HepG2 (cell line): ENCODE results near the gene RTEL1. TPM values are rescaled to one million over a fixed set of nuclear protein-coding genes. Genes with fewer than 3 reads are reported as not detected.

Experiments
- ATAC-seq: fragments of 200-7000 bp; cut with Tn5 transposase; 3 replicates; pipeline ENCODE4 v1.9.1; 2020; ENCODE audit warnings: mild to moderate bottlenecking, moderate library complexity
- BruUV-seq: library from RNA; stranded (reverse); fragments of 400-500 nt; replicated peaks from 2 replicates; lab custom pipeline; 2021; lab: Mats Ljungman, UMichigan
- CTCF ChIA-PET: fragments of 300-600 bp; formaldehyde crosslinking; extraction: SDS; loops from one replicate; lab custom pipeline; 2021; ENCODE audit warnings: low total read pairs, inconsistent platforms, low intra/inter-chr PET ratio; lab: Yijun Ruan, JAX
- POLR2A ChIA-PET: fragments of 350-600 bp; sonication (Branson Sonifier 250); formaldehyde crosslinking; loops from one replicate; lab custom pipeline; 2020; ENCODE audit warnings: antibody characterized with exemption, inconsistent platforms; lab: Yijun Ruan, JAX
- DNase-seq: peaks from one replicate; pipeline ENCODE4 v3.0.0-alpha.2; 2015; ENCODE audit warnings: low spot score
- FAIRE-seq: peaks from 3 replicates; lab custom pipeline; 2011; peaks lifted over from hg19 to GRCh38; lab: Jason Lieb, UNC
- H2AFZ ChIP-seq: one replicate; pipeline ENCODE4 v1.6.1; 2011; ENCODE audit warnings: low read length, inconsistent platforms
- H3K27ac ChIP-seq: fragments of 300-600 bp; 3 replicates; pipeline ENCODE4 v1.8.0; 2011; ENCODE audit warnings: mixed run types, mild to moderate bottlenecking, mixed read lengths, low read length, inconsistent platforms; ENCODE audit not compliant: insufficient read depth; ENCODE audit errors: extremely low read length
- H3K27me3 ChIP-seq, 2 experiments: fragments of 200-600 bp in 1 of 2; 2 replicates in 1 of 2; 3 replicates in 1 of 2; pipeline versions ENCODE4 v1.6.0 to v1.8.0; 2011; ENCODE audit warnings: low read length in 2 of 2, mild to moderate bottlenecking in 2 of 2, moderate library complexity in 2 of 2, inconsistent platforms in 1 of 2; ENCODE audit not compliant: insufficient read depth in 2 of 2, control insufficient read depth in 1 of 2
- H3K36me3 ChIP-seq, 2 experiments: fragments of 200-600 bp in 1 of 2; replicated peaks in 1 of 2; 2 replicates in 1 of 2; 3 replicates in 1 of 2; pipeline versions ENCODE4 v1.5.1 to v1.8.0; 2011; ENCODE audit warnings: low read length in 2 of 2, inconsistent platforms in 1 of 2; ENCODE audit not compliant: insufficient read depth in 2 of 2, control insufficient read depth in 1 of 2
- H3K4me1 ChIP-seq: 2 replicates; pipeline ENCODE4 v1.5.1; 2012; ENCODE audit warnings: low read length, inconsistent platforms; ENCODE audit not compliant: insufficient read depth
- H3K4me2 ChIP-seq: 2 replicates; pipeline ENCODE4 v1.6.0; 2011; ENCODE audit warnings: low read depth, low read length, inconsistent platforms
- H3K4me3 ChIP-seq, 3 experiments: fragments of 200-600 bp in 1 of 3; sonication (generic), shearing (Covaris generic) in 1 of 3; replicated peaks in 1 of 3; 2 replicates each; pipeline ENCODE4 v1.5.1; 2011 to 2016; ENCODE audit warnings: low read length in 3 of 3, inconsistent platforms in 2 of 3, low read depth in 2 of 3, mild to moderate bottlenecking in 2 of 3, control low read depth in 1 of 3, mixed read lengths in 1 of 3; ENCODE audit not compliant: insufficient read depth in 1 of 3
- H3K79me2 ChIP-seq: one replicate; pipeline ENCODE4 v1.6.1; 2011; ENCODE audit warnings: low read length, inconsistent platforms; ENCODE audit not compliant: insufficient read depth
- H3K9ac ChIP-seq: 2 replicates; pipeline ENCODE4 v1.6.0; 2011; ENCODE audit warnings: mild to moderate bottlenecking, low read depth, low read length, inconsistent platforms; ENCODE audit not compliant: insufficient read depth
- H3K9me3 ChIP-seq: 2 replicates; pipeline ENCODE4 v1.5.1; 2012; ENCODE audit warnings: mild to moderate bottlenecking, low read length
- H4K20me1 ChIP-seq: 2 replicates; pipeline ENCODE4 v1.6.0; 2011; ENCODE audit warnings: inconsistent platforms, mild to moderate bottlenecking, low read length, moderate library complexity; ENCODE audit not compliant: insufficient read depth
- HNRNPH1 ChIP-seq: fragments of 200-400 bp; formaldehyde crosslinking; optimal IDR thresholded peaks from 2 replicates; pipeline ENCODE3; 2017; ENCODE audit warnings: mild to moderate bottlenecking, low read depth, low read length
- IKZF5 ChIP-seq: IDR thresholded peaks from 2 replicates; pipeline ENCODE4 v1.6.1; 2018; ENCODE audit warnings: missing genetic modification reagents, mild to moderate bottlenecking, missing compliant biosample characterization
- KLF12 ChIP-seq: sonication (generic); formaldehyde crosslinking; IDR thresholded peaks from 2 replicates; pipeline ENCODE4 v1.4.0; 2020; ENCODE audit warnings: missing genetic modification reagents, borderline replicate concordance
- MEIS1 ChIP-seq: sonication (generic); formaldehyde crosslinking; IDR thresholded peaks from 2 replicates; pipeline ENCODE4 v1.9.0; 2021; ENCODE audit warnings: mild to moderate bottlenecking, missing genetic modification reagents, moderate library complexity, borderline replicate concordance
- POLR2A ChIP-seq, 2 experiments: IDR thresholded peaks; 2 replicates each; pipeline ENCODE4 v1.6.1; 2011; ENCODE audit warnings: low read depth in 2 of 2, low read length in 2 of 2, mild to moderate bottlenecking in 1 of 2, moderate library complexity in 1 of 2; ENCODE audit not compliant: insufficient read depth in 1 of 2
- SALL1 ChIP-seq: sonication (generic); formaldehyde crosslinking; IDR thresholded peaks from 2 replicates; pipeline ENCODE4 v1.8.0; 2022; ENCODE audit warnings: mild to moderate bottlenecking, missing genetic modification reagents
- SETDB1 ChIP-seq: sonication (generic); formaldehyde crosslinking; IDR thresholded peaks from 2 replicates; pipeline ENCODE4 v1.5.1; 2020; ENCODE audit warnings: missing genetic modification reagents, mild to moderate bottlenecking, borderline replicate concordance
- ZNF207 ChIP-seq: fragments of 450-650 bp; IDR thresholded peaks from 2 replicates; pipeline ENCODE4 v1.6.1; 2016; ENCODE audit warnings: antibody characterized with exemption, borderline replicate concordance
- ZNF326 ChIP-seq: sonication (generic); formaldehyde crosslinking; IDR thresholded peaks from 2 replicates; pipeline ENCODE4 v1.4.0; 2020; ENCODE audit warnings: missing genetic modification reagents, borderline replicate concordance
- ZNF431 ChIP-seq: sonication (generic); formaldehyde crosslinking; IDR thresholded peaks from 2 replicates; pipeline ENCODE4 v1.9.0; 2022; ENCODE audit warnings: missing genetic modification reagents, low read depth, mild to moderate bottlenecking, borderline replicate concordance
- ZNF496 ChIP-seq: sonication (generic); formaldehyde crosslinking; IDR thresholded peaks from 2 replicates; pipeline ENCODE4 v1.8.1; 2023; ENCODE audit warnings: mild to moderate bottlenecking, moderate library complexity, missing genetic modification reagents; ENCODE audit not compliant: insufficient replicate concordance
- ZNF556 ChIP-seq: sonication (generic); formaldehyde crosslinking; IDR thresholded peaks from 2 replicates; pipeline ENCODE4 v1.4.0; 2020; ENCODE audit warnings: mild to moderate bottlenecking, missing genetic modification reagents, borderline replicate concordance
- ZNF589 ChIP-seq: sonication (generic); formaldehyde crosslinking; conservative IDR thresholded peaks from 2 replicates; pipeline ENCODE4 v1.8.0; 2022; ENCODE audit warnings: mild to moderate bottlenecking, moderate library complexity, missing genetic modification reagents
- ZNF761 ChIP-seq: sonication (generic); formaldehyde crosslinking; conservative IDR thresholded peaks from 2 replicates; pipeline ENCODE4 v1.4.0; 2020; ENCODE audit warnings: mild to moderate bottlenecking, missing genetic modification reagents
- WGBS: methylation state at CpG from one replicate; pipeline ENCODE4 v1.1.6; 2017; ENCODE audit warnings: low lambda C conversion rate; 5-methylcytosine and 5-hydroxymethylcytosine counted together
- in situ Hi-C: cut with HindIII; loops from 2 replicates; pipeline ENCODE4 v1.10.0; 2017; ENCODE audit warnings: low pct_unique_long_range_greater_than_20kb; ENCODE audit not compliant: extremely low pct_ligation_motif_present
- intact Hi-C: fragments of 100-400 bp; cut with micrococcal nuclease; formaldehyde crosslinking; loops from one replicate; pipeline ENCODE4 v1.10.0; 2022; ENCODE audit not compliant: unreplicated experiment
- polyA plus RNA-seq, 8 experiments: library from polyadenylated mRNA; depleted of rRNA in 3 of 8; stranded (reverse) in 7 of 8; unstranded in 1 of 8; fragments of >200 nt; fragmentation: Illumina TruSeq in 4 of 8; extraction: Trizol in 4 of 8; gene quantifications; 2 replicates each; pipeline versions ENCODE4 v1.2.1 to v1.2.3, GENCODE V29; 2011 to 2016; ENCODE audit warnings: low read depth in 4 of 8, missing spikeins in 1 of 8, mixed read lengths in 1 of 8; ENCODE audit not compliant: insufficient read depth in 1 of 8
- total RNA-seq, 5 experiments: library from RNA; depleted of rRNA; stranded (reverse); fragments of >200 nt; fragmentation: Illumina TruSeq; extraction: Trizol; gene quantifications; 2 replicates each; pipeline ENCODE4 v1.2.3, GENCODE V29; 2016; ENCODE audit warnings: low read depth in 1 of 5
- TF ChIP-seq, protein P1 (sequence below): IDR thresholded peaks from 2 replicates; pipeline ENCODE4 v1.6.1; 2016; ENCODE audit warnings: low read depth, borderline replicate concordance
- TF ChIP-seq, protein P2 (sequence below): sonication (generic); formaldehyde crosslinking; IDR thresholded peaks from 2 replicates; pipeline ENCODE4 v1.5.0; 2020; ENCODE audit warnings: mild to moderate bottlenecking, missing genetic modification reagents
- TF ChIP-seq, protein P3 (sequence below): IDR thresholded peaks from 2 replicates; pipeline ENCODE4 v1.6.1; 2018; ENCODE audit warnings: missing genetic modification reagents

The RTEL1 gene
- total and polyA plus RNA-seq, 2 of the 13 experiments (the other 11 are each of a cell fraction or from before 2014, with no cell fraction given), result 21.8 to 36.4 TPM

DNA sequence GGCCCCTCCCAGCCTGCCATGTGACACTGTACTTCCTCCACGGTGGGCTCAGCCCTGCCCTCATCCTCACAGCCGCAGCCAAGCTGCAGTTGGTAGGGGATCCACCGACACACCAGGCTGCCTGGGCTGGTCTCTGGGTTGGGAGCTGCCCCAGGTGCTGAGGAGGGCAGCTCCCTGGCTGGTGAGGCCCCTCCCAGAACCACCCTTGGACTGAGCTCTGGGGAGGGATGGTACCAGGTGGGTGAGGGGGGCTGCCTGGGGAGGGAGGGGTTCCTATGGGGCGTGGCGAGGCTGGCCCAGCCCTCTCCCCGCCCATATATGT lies 38.2 kb downstream of the RTEL1 start:
- peaks cover 4% of the 10 kb centered on the region in 2 experiments; a peak in 4 of 5 replicates for H3K36me3 ChIP-seq
- peak overlapping the region; percentile 63 for H3K4me2 ChIP-seq
- WGBS, result 79% methylated on average over 5 of the region's 6 CpGs
- H3K4me3 ChIP-seq, result peak overlapping the region in 1 of 3 experiments; percentile 43; a peak in 1 of 6 replicates
- FAIRE-seq, result no peak
- no peak for DNase-seq
- no TSS peak for BruUV-seq
- peaks cover 21% of the 10 kb centered on the region for H3K4me1 ChIP-seq
- H4K20me1 ChIP-seq, result peaks cover 4% of the 10 kb centered on the region; the same call in 1 of the 2 replicates
- H3K27ac ChIP-seq, result no peak overlapping the region
- POLR2A ChIA-PET, result interaction anchor here (0.7 to 1.7 kb wide), 3 partner anchors 12 to 42 kb away, joined by 3 to 9 read pairs (median 3); partner anchors contain the start of genes ARFRP1 and ZGPAT
- CTCF ChIA-PET, result no interaction called here
- no peaks in the 10 kb centered on the region for H3K9me3 ChIP-seq
- H3K27me3 ChIP-seq, result no peaks in the 10 kb centered on the region
- H3K9ac ChIP-seq, result no peak overlapping the region; the same call in 1 of the 2 replicates
- peak; percentile 36 for ATAC-seq
- intact Hi-C loops, result no loop called here
- H2AFZ ChIP-seq, result no peak overlapping the region
- no peaks in the 10 kb centered on the region for H3K79me2 ChIP-seq
- in situ Hi-C loops, result no loop called here
- TF ChIP-seq KLF12 (CRISPR knock-in tag) (0 out of 2 replicates have a peak, but pooled peaks have one; percentile 5), ZNF431 (no peak; the same call in 1 of the 2 replicates), ZNF556 (CRISPR knock-in tag) (0 out of 2 replicates have a peak, but pooled peaks have one; percentile 38), HNRNPH1 (peak; percentile 25), MEIS1 (CRISPR knock-in tag) (no peak), POLR2A (IDR thresholded peaks at IDR 0.05; ENCODE audit: insufficient read depth in 1 of 2, low read depth in 2 of 2, low read length in 2 of 2) (peak; percentile 6 to 17; a peak in 2 of 4 replicates), ZNF207 (no peak), ZNF761 (CRISPR knock-in tag) (0 out of 2 replicates have a peak, but pooled peaks have one; percentile 15), ZNF326 (peak; percentile 47; the same call in 1 of the 2 replicates), SETDB1 (no peak), ZNF496 (no peak), IKZF5 (CRISPR knock-in tag) (no peak), ZNF589 (CRISPR knock-in tag) (0 out of 2 replicates have a peak, but pooled peaks have one; percentile 53), SALL1 (CRISPR knock-in tag) (no peak)
- TF ChIP-seq, protein P1, sequence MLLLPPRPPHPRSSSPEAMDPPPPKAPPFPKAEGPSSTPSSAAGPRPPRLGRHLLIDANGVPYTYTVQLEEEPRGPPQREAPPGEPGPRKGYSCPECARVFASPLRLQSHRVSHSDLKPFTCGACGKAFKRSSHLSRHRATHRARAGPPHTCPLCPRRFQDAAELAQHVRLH (CRISPR knock-in tag), result no peak
- TF ChIP-seq, protein P2, sequence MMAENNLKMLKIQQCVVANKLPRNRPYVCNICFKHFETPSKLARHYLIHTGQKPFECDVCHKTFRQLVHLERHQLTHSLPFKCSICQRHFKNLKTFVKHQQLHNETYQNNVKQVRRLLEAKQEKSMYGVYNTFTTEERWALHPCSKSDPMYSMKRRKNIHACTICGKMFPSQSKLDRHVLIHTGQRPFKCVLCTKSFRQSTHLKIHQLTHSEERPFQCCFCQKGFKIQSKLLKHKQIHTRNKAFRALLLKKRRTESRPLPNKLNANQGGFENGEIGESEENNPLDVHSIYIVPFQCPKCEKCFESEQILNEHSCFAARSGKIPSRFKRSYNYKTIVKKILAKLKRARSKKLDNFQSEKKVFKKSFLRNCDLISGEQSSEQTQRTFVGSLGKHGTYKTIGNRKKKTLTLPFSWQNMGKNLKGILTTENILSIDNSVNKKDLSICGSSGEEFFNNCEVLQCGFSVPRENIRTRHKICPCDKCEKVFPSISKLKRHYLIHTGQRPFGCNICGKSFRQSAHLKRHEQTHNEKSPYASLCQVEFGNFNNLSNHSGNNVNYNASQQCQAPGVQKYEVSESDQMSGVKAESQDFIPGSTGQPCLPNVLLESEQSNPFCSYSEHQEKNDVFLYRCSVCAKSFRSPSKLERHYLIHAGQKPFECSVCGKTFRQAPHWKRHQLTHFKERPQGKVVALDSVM, result no peak
- TF ChIP-seq, protein P3, sequence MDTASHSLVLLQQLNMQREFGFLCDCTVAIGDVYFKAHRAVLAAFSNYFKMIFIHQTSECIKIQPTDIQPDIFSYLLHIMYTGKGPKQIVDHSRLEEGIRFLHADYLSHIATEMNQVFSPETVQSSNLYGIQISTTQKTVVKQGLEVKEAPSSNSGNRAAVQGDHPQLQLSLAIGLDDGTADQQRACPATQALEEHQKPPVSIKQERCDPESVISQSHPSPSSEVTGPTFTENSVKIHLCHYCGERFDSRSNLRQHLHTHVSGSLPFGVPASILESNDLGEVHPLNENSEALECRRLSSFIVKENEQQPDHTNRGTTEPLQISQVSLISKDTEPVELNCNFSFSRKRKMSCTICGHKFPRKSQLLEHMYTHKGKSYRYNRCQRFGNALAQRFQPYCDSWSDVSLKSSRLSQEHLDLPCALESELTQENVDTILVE (CRISPR knock-in tag), result no peak
